ENCODE results near the gene RPS21.
A peak's percentile ranks its signal among the peaks of the same experiment; 100 is the strongest.

The RPS21 gene

DNA sequence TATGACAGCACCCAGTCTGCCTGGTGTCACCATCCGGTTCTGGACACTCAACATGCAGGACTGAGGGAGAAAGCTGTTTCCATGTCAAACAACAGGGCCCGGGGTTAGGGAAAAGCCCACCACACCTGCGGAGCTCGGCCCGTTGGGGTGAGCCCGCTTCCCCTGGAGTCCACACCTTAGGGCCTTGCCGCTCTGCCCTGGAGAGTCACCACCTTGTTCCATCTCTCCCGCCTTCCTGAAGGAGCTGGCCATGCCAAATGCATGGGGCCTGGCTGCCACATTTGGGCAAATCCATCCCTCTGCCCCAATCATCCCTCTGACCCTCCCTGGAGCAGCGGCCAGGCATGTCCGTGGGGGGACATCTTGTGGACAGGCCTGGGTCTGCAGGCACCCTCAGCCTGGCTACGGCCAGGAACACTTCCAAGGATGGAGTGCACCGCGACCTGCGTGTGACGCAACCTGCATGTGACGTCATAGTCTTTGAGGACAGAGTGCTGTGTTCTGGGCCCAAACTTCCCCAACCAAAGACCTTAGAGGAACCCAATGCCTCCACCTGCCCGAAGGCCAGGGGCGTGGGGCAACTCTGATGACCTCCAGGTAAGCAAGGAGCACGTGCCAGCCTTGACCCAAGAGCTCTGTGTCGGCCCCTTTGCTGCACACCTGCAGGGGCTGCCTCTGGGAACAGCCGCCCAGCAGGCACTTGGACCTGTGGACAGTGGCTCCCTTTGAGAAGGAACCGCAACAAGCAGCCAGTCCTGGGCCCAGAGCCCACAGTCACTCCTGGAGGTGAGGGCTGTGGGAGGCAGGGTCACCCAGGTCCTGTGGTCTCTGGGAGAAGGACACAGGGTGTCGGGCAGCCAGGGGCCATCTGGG, 18.4 kb downstream of the RPS21 start:
- H3K4me3 ChIP-seq (ENCODE audit: low read depth, low read length), result no peak overlapping the region

DNA sequence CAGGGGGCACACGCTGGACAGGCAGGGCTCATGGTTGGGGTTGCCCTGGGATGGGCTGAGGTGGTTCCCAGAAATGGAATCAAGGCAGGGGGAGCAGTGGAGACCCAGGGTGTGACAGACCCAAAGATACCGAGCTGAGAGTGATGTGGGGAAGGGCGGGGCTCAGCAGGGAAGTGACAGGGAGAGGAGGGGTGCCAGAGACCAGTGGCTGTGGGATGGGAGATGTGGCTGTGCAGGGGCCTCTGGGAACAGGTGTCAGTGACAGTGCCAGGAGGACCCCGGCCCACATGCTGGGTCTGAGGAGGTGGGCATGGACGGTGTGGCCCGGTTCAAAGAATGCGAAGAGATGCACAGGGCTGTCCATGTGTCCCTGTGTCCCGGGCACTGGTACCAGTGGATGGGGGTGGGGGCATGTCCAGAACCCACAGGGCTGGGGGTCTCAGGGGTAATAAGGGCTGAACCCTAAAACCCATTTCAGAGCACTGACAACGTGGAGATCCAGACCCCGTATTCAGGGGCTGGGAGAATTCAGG, 19.1 kb downstream of the RPS21 start:
- Histone ChIP-seq H3K27ac (no peak overlapping the region), H3K27me3 (ENCODE audit: insufficient read depth, low read depth, severe bottlenecking) (no peaks in the 10 kb centered on the region), H3K9me3 (ENCODE audit: severe bottlenecking) (no peaks in the 10 kb centered on the region), H3K4me3 (ENCODE audit: low read depth, low read length) (peak overlapping the region; percentile 69), H3K36me3 (peaks cover 25% of the 10 kb centered on the region)
- TF ChIP-seq, protein P1, sequence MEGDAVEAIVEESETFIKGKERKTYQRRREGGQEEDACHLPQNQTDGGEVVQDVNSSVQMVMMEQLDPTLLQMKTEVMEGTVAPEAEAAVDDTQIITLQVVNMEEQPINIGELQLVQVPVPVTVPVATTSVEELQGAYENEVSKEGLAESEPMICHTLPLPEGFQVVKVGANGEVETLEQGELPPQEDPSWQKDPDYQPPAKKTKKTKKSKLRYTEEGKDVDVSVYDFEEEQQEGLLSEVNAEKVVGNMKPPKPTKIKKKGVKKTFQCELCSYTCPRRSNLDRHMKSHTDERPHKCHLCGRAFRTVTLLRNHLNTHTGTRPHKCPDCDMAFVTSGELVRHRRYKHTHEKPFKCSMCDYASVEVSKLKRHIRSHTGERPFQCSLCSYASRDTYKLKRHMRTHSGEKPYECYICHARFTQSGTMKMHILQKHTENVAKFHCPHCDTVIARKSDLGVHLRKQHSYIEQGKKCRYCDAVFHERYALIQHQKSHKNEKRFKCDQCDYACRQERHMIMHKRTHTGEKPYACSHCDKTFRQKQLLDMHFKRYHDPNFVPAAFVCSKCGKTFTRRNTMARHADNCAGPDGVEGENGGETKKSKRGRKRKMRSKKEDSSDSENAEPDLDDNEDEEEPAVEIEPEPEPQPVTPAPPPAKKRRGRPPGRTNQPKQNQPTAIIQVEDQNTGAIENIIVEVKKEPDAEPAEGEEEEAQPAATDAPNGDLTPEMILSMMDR (IDR thresholded peaks at IDR 0.05; ENCODE audit: low read depth, low read length), result no peak
- DNase-seq, result no peak

More for the DNA sequence above, 18.4 kb downstream of the RPS21 start:
- H3K27me3 ChIP-seq (ENCODE audit: insufficient read depth, low read depth, severe bottlenecking), result no peaks in the 10 kb centered on the region
- H3K9me3 ChIP-seq (ENCODE audit: severe bottlenecking), result no peaks in the 10 kb centered on the region
- TF ChIP-seq, protein P1 (IDR thresholded peaks at IDR 0.05; ENCODE audit: low read depth, low read length), result peak; percentile 82
- peak; percentile 60 for DNase-seq
- no peak overlapping the region for H3K27ac ChIP-seq
- H3K36me3 ChIP-seq, result peaks cover 25% of the 10 kb centered on the region

DNA sequence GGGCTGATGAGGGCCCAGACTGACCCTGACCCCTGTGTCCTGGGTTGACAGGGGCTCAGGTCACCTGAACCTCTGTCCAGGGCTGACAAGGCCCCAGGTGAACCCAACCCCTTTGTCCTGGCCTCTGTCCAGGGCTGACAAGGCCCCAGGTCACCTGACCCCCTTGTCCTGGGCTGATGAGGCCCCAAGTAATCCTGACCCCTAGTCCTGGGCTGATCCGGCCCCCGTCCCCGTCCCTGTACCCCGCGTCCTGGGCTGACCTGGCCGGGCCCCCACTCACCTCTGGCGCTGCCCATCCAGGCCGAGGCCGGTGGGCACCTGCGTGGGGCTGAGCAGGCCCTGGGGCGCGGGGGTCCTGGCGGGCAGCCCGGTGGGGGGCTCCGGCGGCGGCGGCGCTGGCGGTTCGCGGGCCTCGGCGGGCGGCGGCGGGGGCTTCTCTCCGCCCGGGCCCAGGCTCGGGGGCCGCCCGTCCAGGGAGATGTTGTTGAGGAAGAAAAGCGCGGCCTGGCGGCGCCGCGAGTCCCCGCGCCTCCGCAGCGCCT, 19.8 kb downstream of the RPS21 start:
- Histone ChIP-seq H3K27ac (peak overlapping the region; percentile 74), H3K27me3 (ENCODE audit: insufficient read depth, low read depth, severe bottlenecking) (no peaks in the 10 kb centered on the region), H3K4me3 (ENCODE audit: low read depth, low read length) (peak overlapping the region; percentile 69), H3K36me3 (peaks cover 25% of the 10 kb centered on the region), H3K9me3 (ENCODE audit: severe bottlenecking) (no peaks in the 10 kb centered on the region)
- TF ChIP-seq, protein P1 (IDR thresholded peaks at IDR 0.05; ENCODE audit: low read depth, low read length), result no peak
- DNase-seq, result no peak

DNA sequence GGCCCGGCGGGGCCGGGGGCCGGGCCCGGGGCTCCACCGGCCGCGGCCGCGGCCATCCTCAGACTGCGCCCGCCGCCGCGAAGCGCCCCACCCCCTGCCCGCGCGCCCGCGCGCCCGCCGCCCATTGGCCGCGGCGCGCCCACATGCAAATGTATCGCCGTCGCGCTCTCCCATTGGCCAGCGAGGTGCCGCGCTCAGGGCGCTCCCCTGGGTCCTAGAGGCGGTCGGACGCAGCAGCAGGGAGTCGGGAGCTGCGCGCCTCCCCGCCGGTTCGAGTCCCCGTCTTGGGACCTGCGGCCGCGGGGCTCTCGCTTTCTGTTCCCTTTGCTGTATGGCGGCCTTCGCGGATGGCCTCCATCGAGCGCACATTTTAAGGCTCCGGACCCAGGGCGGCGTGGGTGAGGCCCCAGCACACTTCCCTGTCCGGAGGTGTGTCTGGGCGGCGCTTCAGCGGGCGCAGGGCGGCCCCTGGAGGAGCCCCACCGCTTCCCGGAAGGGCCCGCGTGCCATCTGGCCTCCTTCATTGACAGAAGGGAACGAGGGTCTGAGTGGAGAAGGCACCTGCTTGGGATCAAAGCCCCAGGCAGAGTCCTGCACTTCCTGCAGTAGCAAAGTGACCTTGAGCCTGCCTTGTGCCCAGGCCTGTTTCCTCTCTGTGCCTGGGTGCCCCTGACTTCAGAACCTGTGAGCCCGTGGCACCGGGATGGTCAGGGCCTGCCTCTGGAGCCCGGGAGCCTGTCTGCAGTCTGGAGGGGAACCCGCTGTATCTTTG, 20.5 kb downstream of the RPS21 start, which contains the start of gene CABLES2:
Gene CABLES2, minus strand, starts transcription at position 65 of the 772 bp plus-strand sequence. Its CDS starts 9 bp downstream, at position 56.
- Histone ChIP-seq H3K4me3 (ENCODE audit: low read depth, low read length) (peak within 1 kb of the TSS; percentile 69), H3K27ac (peak within 1 kb of the TSS; percentile 97), H3K27me3 (ENCODE audit: insufficient read depth, low read depth, severe bottlenecking) (no peaks in the 10 kb centered on the region), H3K9me3 (ENCODE audit: severe bottlenecking) (no peaks in the 10 kb centered on the region), H3K36me3 (peaks cover 22% of the 10 kb centered on the region)
- DNase-seq, result peak; percentile 94
- TF ChIP-seq, protein P1 (IDR thresholded peaks at IDR 0.05; ENCODE audit: low read depth, low read length), result no peak

DNA sequence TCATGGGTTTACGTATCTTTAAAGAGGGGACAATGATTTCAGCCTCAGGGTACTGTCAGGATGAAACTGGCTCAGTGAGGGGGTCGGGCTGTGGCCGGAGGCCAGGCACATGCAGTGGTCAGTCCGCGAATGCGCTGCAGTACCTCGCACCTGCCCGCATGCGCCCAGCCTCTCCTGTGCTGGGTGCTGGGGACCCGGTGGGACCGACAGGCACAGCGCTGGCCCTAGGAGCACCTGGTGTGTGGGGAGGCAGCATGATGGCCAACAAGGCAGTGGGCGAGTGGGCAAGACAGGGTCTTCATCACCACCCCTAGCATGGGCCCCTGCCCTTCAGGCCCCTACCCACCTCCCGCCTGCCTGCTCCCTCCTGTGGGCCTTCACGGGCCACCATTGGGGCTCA, 21.2 kb downstream of the RPS21 start:
- Histone ChIP-seq H3K27ac (peak overlapping the region; percentile 97), H3K36me3 (peaks cover 16% of the 10 kb centered on the region), H3K27me3 (ENCODE audit: insufficient read depth, low read depth, severe bottlenecking) (no peaks in the 10 kb centered on the region), H3K4me3 (ENCODE audit: low read depth, low read length) (peak overlapping the region; percentile 60), H3K9me3 (ENCODE audit: severe bottlenecking) (no peaks in the 10 kb centered on the region)
- TF ChIP-seq, protein P1 (IDR thresholded peaks at IDR 0.05; ENCODE audit: low read depth, low read length), result no peak
- no peak for DNase-seq
